ENCODE results near the gene SMIM10L2A. TPM values are rescaled to one million over a fixed set of nuclear protein-coding genes. Genes with fewer than 3 reads are reported as not detected.

The SMIM10L2A gene
- total and polyA plus RNA-seq, 10 of the 15 experiments (the other 5 are each of a cell fraction or from before 2014, with no cell fraction given): 0.02 to 0.05 (median 0.03) TPM; not detected in 7

DNA sequence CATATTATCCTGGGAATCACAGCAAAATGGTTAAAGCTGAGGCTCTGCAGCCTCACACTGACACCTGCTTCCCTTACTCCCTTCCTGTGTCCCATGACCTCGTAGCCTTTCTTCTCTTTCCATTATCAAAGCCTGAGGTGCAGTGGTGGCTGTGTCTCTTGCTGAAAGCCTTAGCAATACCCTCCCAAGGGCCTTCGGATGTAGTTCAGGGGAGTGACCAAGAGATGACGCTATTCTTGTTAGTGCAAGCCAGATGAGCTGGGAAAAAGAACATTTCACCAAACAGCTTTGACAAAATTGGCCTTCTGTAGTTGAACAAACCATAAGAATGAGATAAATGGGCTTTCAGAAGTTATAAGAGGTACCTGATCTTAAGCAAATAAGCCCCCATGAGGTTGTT, 31.6 kb downstream of the SMIM10L2A start:
- no peak overlapping the region for H2AFZ ChIP-seq (ENCODE audit: control insufficient read depth, low read depth, low read length)
- in situ Hi-C loops (cut with MboI): no loop called here
- POLR2A ChIA-PET: no interaction called here
- no peak for DNase-seq (ENCODE audit: low read depth, low spot score)
- BruUV-seq (replicated peaks): no TSS peak
- no peak overlapping the region for H3K4me2 ChIP-seq (ENCODE audit: control insufficient read depth, insufficient read depth)
- CTCF ChIA-PET: interaction anchor here (0.5 kb wide), 1 partner anchor 148 kb away, joined by 4 read pairs; no protein-coding TSS in a partner anchor
- H3K36me3 ChIP-seq (ENCODE audit: control insufficient read depth in 2 of 2, insufficient read depth in 2 of 2, low read length in 1 of 2): no peaks in the 10 kb centered on the region
- H3K79me2 ChIP-seq (ENCODE audit: control insufficient read depth, insufficient read depth, low read length): no peaks in the 10 kb centered on the region
- no peak overlapping the region for H3K27ac ChIP-seq (ENCODE audit: control insufficient read depth, insufficient read depth)
- intact Hi-C loops (cut with micrococcal nuclease; ENCODE audit: unreplicated experiment): no loop called here
- H3K4me3 ChIP-seq: no peak overlapping the region
- H4K20me1 ChIP-seq (ENCODE audit: control insufficient read depth, insufficient read depth): no peaks in the 10 kb centered on the region
- no peak for ATAC-seq
- no peaks in the 10 kb centered on the region for H3K4me1 ChIP-seq (ENCODE audit: control insufficient read depth, insufficient read depth, low read length)
- SMC1A ChIA-PET (ENCODE audit: uncharacterized antibody, unreplicated experiment): interaction anchor here (0.7 to 1.1 kb wide), 2 partner anchors 11 to 25 kb away, joined by 3 read pairs; no protein-coding TSS in a partner anchor
- FAIRE-seq: no peak
- H3K9me3 ChIP-seq (replicated peaks; ENCODE audit: control insufficient read depth, insufficient read depth, low read length): no peaks in the 10 kb centered on the region
- no peak overlapping the region for H3K9ac ChIP-seq (ENCODE audit: control insufficient read depth, insufficient read depth, low read length)
- no peak for TF ChIP-seq IRF4 (IDR thresholded peaks at IDR 0.05; ENCODE audit: low read depth, low read length)
- TF ChIP-seq, protein P1, sequence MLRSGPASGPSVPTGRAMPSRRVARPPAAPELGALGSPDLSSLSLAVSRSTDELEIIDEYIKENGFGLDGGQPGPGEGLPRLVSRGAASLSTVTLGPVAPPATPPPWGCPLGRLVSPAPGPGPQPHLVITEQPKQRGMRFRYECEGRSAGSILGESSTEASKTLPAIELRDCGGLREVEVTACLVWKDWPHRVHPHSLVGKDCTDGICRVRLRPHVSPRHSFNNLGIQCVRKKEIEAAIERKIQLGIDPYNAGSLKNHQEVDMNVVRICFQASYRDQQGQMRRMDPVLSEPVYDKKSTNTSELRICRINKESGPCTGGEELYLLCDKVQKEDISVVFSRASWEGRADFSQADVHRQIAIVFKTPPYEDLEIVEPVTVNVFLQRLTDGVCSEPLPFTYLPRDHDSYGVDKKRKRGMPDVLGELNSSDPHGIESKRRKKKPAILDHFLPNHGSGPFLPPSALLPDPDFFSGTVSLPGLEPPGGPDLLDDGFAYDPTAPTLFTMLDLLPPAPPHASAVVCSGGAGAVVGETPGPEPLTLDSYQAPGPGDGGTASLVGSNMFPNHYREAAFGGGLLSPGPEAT (IDR thresholded peaks at IDR 0.05; ENCODE audit: low read depth): no peak
- TF ChIP-seq, protein P2, sequence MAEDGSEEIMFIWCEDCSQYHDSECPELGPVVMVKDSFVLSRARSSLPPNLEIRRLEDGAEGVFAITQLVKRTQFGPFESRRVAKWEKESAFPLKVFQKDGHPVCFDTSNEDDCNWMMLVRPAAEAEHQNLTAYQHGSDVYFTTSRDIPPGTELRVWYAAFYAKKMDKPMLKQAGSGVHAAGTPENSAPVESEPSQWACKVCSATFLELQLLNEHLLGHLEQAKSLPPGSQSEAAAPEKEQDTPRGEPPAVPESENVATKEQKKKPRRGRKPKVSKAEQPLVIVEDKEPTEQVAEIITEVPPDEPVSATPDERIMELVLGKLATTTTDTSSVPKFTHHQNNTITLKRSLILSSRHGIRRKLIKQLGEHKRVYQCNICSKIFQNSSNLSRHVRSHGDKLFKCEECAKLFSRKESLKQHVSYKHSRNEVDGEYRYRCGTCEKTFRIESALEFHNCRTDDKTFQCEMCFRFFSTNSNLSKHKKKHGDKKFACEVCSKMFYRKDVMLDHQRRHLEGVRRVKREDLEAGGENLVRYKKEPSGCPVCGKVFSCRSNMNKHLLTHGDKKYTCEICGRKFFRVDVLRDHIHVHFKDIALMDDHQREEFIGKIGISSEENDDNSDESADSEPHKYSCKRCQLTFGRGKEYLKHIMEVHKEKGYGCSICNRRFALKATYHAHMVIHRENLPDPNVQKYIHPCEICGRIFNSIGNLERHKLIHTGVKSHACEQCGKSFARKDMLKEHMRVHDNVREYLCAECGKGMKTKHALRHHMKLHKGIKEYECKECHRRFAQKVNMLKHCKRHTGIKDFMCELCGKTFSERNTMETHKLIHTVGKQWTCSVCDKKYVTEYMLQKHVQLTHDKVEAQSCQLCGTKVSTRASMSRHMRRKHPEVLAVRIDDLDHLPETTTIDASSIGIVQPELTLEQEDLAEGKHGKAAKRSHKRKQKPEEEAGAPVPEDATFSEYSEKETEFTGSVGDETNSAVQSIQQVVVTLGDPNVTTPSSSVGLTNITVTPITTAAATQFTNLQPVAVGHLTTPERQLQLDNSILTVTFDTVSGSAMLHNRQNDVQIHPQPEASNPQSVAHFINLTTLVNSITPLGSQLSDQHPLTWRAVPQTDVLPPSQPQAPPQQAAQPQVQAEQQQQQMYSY (CRISPR knock-in tag; IDR thresholded peaks at IDR 0.05): no peak
- TF ChIP-seq RBBP5 (conservative IDR thresholded peaks at IDR 0.05): no peak
- no peak for TF ChIP-seq FOXK2 (IDR thresholded peaks at IDR 0.05)
- no peak for TF ChIP-seq NR2C2 (IDR thresholded peaks at IDR 0.05; ENCODE audit: borderline replicate concordance, control insufficient read depth, insufficient read length, low read depth)
- TF ChIP-seq SIN3A (IDR thresholded peaks at IDR 0.05; ENCODE audit: low read depth, low read length): no peak
- no peak for TF ChIP-seq HCFC1 (IDR thresholded peaks at IDR 0.05; ENCODE audit: low read length)
- no peak for TF ChIP-seq NFYB (IDR thresholded peaks at IDR 0.05; ENCODE audit: insufficient read depth, low read depth, low read length)
- RAD21 ChIA-PET (ENCODE audit: unreplicated experiment): no interaction called here
- no peaks in the 10 kb centered on the region; a peak in 1 of 4 replicates for H3K27me3 ChIP-seq (replicated peaks in 1 of 2; ENCODE audit: control insufficient read depth in 2 of 2, insufficient read depth in 2 of 2, low read length in 1 of 2)
- WGBS (ENCODE audit: insufficient coverage, insufficient replicate concordance, low lambda C conversion rate, missing lambda C conversion rate): 24% methylated on average over 3 of the region's 3 CpGs
